HCT116 (cell line): ENCODE measurements around the gene CDCP2.

ENCODE experiments used
- CBX3 ChIP-seq: IDR thresholded peaks from 2 replicates; pipeline ENCODE4 v1.6.1; 2012; ENCODE audit warnings: low read depth
- CTCF ChIP-seq, 3 experiments: fragments of 200-600 bp in 1 of 3; sonication (generic) in 1 of 3; IDR thresholded peaks in 2 of 3; conservative IDR thresholded peaks in 1 of 3; 2 replicates each; pipeline ENCODE4 v1.5.1; 2012 to 2017; ENCODE audit warnings: low read depth in 2 of 3, low read length in 2 of 3, antibody characterized with exemption in 1 of 3, borderline replicate concordance in 1 of 3, control low read depth in 1 of 3, mild to moderate bottlenecking in 1 of 3, mixed read lengths in 1 of 3, mixed run types in 1 of 3, moderate library complexity in 1 of 3; ENCODE audit not compliant: insufficient read depth in 1 of 3
- ELF1 ChIP-seq: IDR thresholded peaks from 2 replicates; pipeline ENCODE4 v1.6.1; 2012; ENCODE audit warnings: low read depth, borderline replicate concordance
- EZH2 ChIP-seq: fragments of 200-600 bp; sonication (generic); IDR thresholded peaks from 2 replicates; pipeline ENCODE4 v1.6.1; 2017; ENCODE audit warnings: antibody characterized with exemption, mixed run types
- EZH2phosphoT487 ChIP-seq: fragments of 200-600 bp; IDR thresholded peaks from 2 replicates; pipeline ENCODE4 v1.6.1; 2018; ENCODE audit warnings: antibody characterized with exemption, borderline replicate concordance
- POLR2A ChIP-seq: IDR thresholded peaks from 2 replicates; pipeline ENCODE4 v1.7.0; 2011; ENCODE audit warnings: borderline replicate concordance; ENCODE audit not compliant: insufficient read depth, insufficient read length; ENCODE audit errors: extremely low read depth
- POLR2AphosphoS5 ChIP-seq: IDR thresholded peaks from 2 replicates; pipeline ENCODE4 v1.6.1; 2011; ENCODE audit warnings: mild to moderate bottlenecking, low read depth, low read length, moderate library complexity
- RAD21 ChIP-seq: IDR thresholded peaks from 2 replicates; pipeline ENCODE4 v1.6.1; 2012; ENCODE audit warnings: low read depth, mild to moderate bottlenecking
- REST ChIP-seq: IDR thresholded peaks from 2 replicates; pipeline ENCODE4 v1.6.1; 2012; ENCODE audit warnings: low read depth

GRCh38 chr1:54084794-54085193, 68.0 kb downstream of the CDCP2 start:
- TF ChIP-seq EZH2 (no peak), CTCF (IDR thresholded peaks at IDR 0.05 in 2 of 3, conservative IDR thresholded peaks at IDR 0.05 in 1 of 3; ENCODE audit: borderline replicate concordance in 1 of 3, insufficient read depth in 1 of 3, low read depth in 2 of 3, low read length in 2 of 3) (no peak), EZH2phosphoT487 (no peak), ELF1 (no peak), CBX3 (no peak), POLR2A (no peak), POLR2AphosphoS5 (no peak), REST (no peak), RAD21 (no peak)
